ENCODE results near the gene FBXO44.

DNA sequence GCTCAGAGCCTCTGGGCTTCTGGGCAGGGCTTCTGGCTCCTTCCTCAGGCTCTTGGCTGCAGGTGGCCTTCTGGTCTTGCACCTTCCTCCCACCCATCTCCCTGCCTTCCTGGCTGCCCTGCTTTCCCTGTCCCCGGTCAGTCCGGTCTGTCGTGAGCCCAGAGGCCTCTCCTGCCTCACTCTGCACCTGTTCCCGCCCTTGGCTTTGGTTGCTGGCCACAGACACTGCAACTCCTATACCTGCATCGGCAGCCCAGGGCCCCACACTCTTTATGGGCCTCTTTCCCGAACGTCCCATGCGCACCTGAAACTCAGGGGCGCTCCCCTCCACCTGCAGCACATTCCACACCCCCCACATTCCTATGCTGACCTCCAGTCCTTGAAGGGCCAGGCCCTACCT lies 8.4 kb upstream of the FBXO44 start:
- TF ChIP-seq, protein P1, sequence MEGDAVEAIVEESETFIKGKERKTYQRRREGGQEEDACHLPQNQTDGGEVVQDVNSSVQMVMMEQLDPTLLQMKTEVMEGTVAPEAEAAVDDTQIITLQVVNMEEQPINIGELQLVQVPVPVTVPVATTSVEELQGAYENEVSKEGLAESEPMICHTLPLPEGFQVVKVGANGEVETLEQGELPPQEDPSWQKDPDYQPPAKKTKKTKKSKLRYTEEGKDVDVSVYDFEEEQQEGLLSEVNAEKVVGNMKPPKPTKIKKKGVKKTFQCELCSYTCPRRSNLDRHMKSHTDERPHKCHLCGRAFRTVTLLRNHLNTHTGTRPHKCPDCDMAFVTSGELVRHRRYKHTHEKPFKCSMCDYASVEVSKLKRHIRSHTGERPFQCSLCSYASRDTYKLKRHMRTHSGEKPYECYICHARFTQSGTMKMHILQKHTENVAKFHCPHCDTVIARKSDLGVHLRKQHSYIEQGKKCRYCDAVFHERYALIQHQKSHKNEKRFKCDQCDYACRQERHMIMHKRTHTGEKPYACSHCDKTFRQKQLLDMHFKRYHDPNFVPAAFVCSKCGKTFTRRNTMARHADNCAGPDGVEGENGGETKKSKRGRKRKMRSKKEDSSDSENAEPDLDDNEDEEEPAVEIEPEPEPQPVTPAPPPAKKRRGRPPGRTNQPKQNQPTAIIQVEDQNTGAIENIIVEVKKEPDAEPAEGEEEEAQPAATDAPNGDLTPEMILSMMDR (IDR thresholded peaks at IDR 0.05 in 8 of 11, conservative IDR thresholded peaks at IDR 0.05 in 3 of 11), result no peak
- TF ChIP-seq POLR2A (IDR thresholded peaks at IDR 0.05) (no peak), POLR2AphosphoS5 (IDR thresholded peaks at IDR 0.05) (no peak)
